WTC11 (cell line): ENCODE data around the gene ACVR1B. TPM values are rescaled to one million over a fixed set of nuclear protein-coding genes. Genes with fewer than 3 reads are reported as not detected.
"Not testable (repeated sequence)": the region's sequence is repeated elsewhere in the genome, so short reads cannot be mapped to it uniquely, and the experiment has no call there.

Experiments used
- ATAC-seq: fragments of 200-7000 bp; cut with Tn5 transposase; 2 replicates; pipeline ENCODE4 v1.10.0; 2021; ENCODE audit warnings: mild to moderate bottlenecking, moderate library complexity
- CTCF ChIA-PET: fragments of 300-600 bp; sonication (Branson Sonifier 250); formaldehyde crosslinking; loops from one replicate; lab custom pipeline; 2021; ENCODE audit warnings: antibody characterized with exemption; lab: Charles Lee
- POLR2A ChIA-PET: fragments of 350-600 bp; sonication (Branson Sonifier 250); formaldehyde crosslinking; loops from one replicate; lab custom pipeline; 2021; ENCODE audit warnings: antibody characterized with exemption; lab: Charles Lee
- DNase-seq: peaks from one replicate; pipeline ENCODE4 v3.0.0; 2021; ENCODE audit warnings: low spot score
- H3K27ac Mint-ChIP-seq: 2 replicates; pipeline ENCODE4 v1.8.0; 2021; ENCODE audit warnings: mixed read lengths
- H3K27me3 Mint-ChIP-seq: 2 replicates; pipeline ENCODE4 v1.8.0; 2021; ENCODE audit warnings: low read depth, mild to moderate bottlenecking, moderate library complexity, mixed read lengths
- H3K36me3 Mint-ChIP-seq: 2 replicates; pipeline ENCODE4 v1.8.0; 2021; ENCODE audit warnings: mixed read lengths
- H3K4me1 Mint-ChIP-seq: 2 replicates; pipeline ENCODE4 v1.8.0; 2022; ENCODE audit warnings: mixed read lengths
- H3K4me3 Mint-ChIP-seq: 2 replicates; pipeline ENCODE4 v1.8.0; 2021; ENCODE audit warnings: mild to moderate bottlenecking, moderate library complexity, mixed read lengths
- H3K9me3 Mint-ChIP-seq: 2 replicates; pipeline ENCODE4 v1.8.0; 2021; ENCODE audit warnings: mixed read lengths
- CDX4 ChIP-seq: fragments of 250-450 bp; sonication (Bioruptor Pico); IDR thresholded peaks from 2 replicates; pipeline ENCODE4 v1.9.0; 2021; ENCODE audit warnings: moderate library complexity, mild to moderate bottlenecking, inconsistent platforms, borderline replicate concordance
- CTCF ChIP-seq: fragments of 200-600 bp; IDR thresholded peaks from 2 replicates; pipeline ENCODE4 v1.8.0; 2022; ENCODE audit warnings: antibody characterized with exemption
- FOXP4 ChIP-seq: sonication (generic); formaldehyde crosslinking; IDR thresholded peaks from 2 replicates; pipeline ENCODE4 v1.8.0; 2022; ENCODE audit warnings: mild to moderate bottlenecking, missing genetic modification reagents
- GABPB1 ChIP-seq: sonication (generic); formaldehyde crosslinking; IDR thresholded peaks from 2 replicates; pipeline ENCODE4 v1.8.1; 2023; ENCODE audit warnings: mild to moderate bottlenecking, missing genetic modification reagents
- HMGA2 ChIP-seq: fragments of 250-450 bp; sonication (Bioruptor Pico); IDR thresholded peaks from 2 replicates; pipeline ENCODE4 v1.4.0; 2021; ENCODE audit warnings: mild to moderate bottlenecking, moderate library complexity
- IRF2 ChIP-seq: sonication (generic); formaldehyde crosslinking; IDR thresholded peaks from 2 replicates; pipeline ENCODE4 v1.8.0; 2022; ENCODE audit warnings: low read depth, missing genetic modification reagents, borderline replicate concordance
- KAT7 ChIP-seq: sonication (generic); formaldehyde crosslinking; IDR thresholded peaks from 2 replicates; pipeline ENCODE4 v1.8.1; 2023; ENCODE audit warnings: missing genetic modification reagents, mild to moderate bottlenecking, borderline replicate concordance
- MYBL2 ChIP-seq: sonication (generic); formaldehyde crosslinking; IDR thresholded peaks from 2 replicates; pipeline ENCODE4 v1.8.1; 2023; ENCODE audit warnings: mild to moderate bottlenecking, moderate library complexity, missing genetic modification reagents
- NR2C2 ChIP-seq: sonication (generic); formaldehyde crosslinking; IDR thresholded peaks from 2 replicates; pipeline ENCODE4 v1.8.0; 2022; ENCODE audit warnings: mild to moderate bottlenecking, missing genetic modification reagents
- OVOL2 ChIP-seq: fragments of 250-450 bp; sonication (Bioruptor Pico); IDR thresholded peaks from 2 replicates; pipeline ENCODE4 v1.9.0; 2021; ENCODE audit warnings: mild to moderate bottlenecking, borderline replicate concordance
- RORB ChIP-seq: fragments of 250-450 bp; sonication (Bioruptor Pico); IDR thresholded peaks from 2 replicates; pipeline ENCODE4 v1.9.0; 2021; ENCODE audit warnings: mild to moderate bottlenecking
- SP1 ChIP-seq: sonication (generic); formaldehyde crosslinking; conservative IDR thresholded peaks from 2 replicates; pipeline ENCODE4 v1.8.1; 2022; ENCODE audit warnings: missing genetic modification reagents
- TP53 ChIP-seq: sonication (generic); formaldehyde crosslinking; IDR thresholded peaks from 2 replicates; pipeline ENCODE4 v1.8.1; 2023; ENCODE audit warnings: mild to moderate bottlenecking, missing genetic modification reagents
- ZNF232 ChIP-seq: sonication (generic); formaldehyde crosslinking; IDR thresholded peaks from 2 replicates; pipeline ENCODE4 v1.8.0; 2022; ENCODE audit warnings: mild to moderate bottlenecking, missing genetic modification reagents
- ZNF281 ChIP-seq: sonication (generic); formaldehyde crosslinking; IDR thresholded peaks from 2 replicates; pipeline ENCODE4 v1.8.0; 2023; ENCODE audit warnings: mild to moderate bottlenecking, missing genetic modification reagents
- total RNA-seq: library from RNA; stranded (reverse); gene quantifications from 3 replicates; pipeline ENCODE4 v1.2.3, GENCODE V29; 2021

ACVR1B gene
- total RNA-seq, 1 experiment from 2014 or later: 24.1 TPM

GRCh38 chr12:51976376-51977160 is 25.1 kb downstream of the ACVR1B start (continued):
- TF ChIP-seq ZNF281: no peak
- no peak for TF ChIP-seq GABPB1 (CRISPR knock-in tag)
- TF ChIP-seq OVOL2 (CRISPR knock-in tag): no peak

- ChIA-PET POLR2A (no interaction called here), CTCF (interaction anchor here (0.7 to 2.9 kb wide), 10 partner anchors 16 to 82 kb away, joined by 3 to 12 read pairs (median 6); no protein-coding TSS in a partner anchor)
- no peaks in the 10 kb centered on the region for H3K27me3 Mint-ChIP-seq
- no peak overlapping the region for H3K27ac Mint-ChIP-seq
- H3K36me3 Mint-ChIP-seq: peaks cover 43% of the 10 kb centered on the region
- H3K4me3 Mint-ChIP-seq: no peak overlapping the region
- H3K9me3 Mint-ChIP-seq: no peaks in the 10 kb centered on the region
- TF ChIP-seq SP1 (CRISPR knock-in tag): no peak
- TF ChIP-seq MYBL2 (CRISPR knock-in tag): no peak
- TF ChIP-seq IRF2 (CRISPR knock-in tag): no peak
- no peak for TF ChIP-seq FOXP4 (CRISPR knock-in tag)
- TF ChIP-seq TP53 (CRISPR knock-in tag): no peak
- no peak for TF ChIP-seq GABPB1 (CRISPR knock-in tag)
- no peak for TF ChIP-seq HMGA2 (CRISPR knock-in tag)
- TF ChIP-seq ZNF232 (CRISPR knock-in tag): no peak
- no peak for TF ChIP-seq KAT7
- no peak for TF ChIP-seq RORB
- TF ChIP-seq CDX4 (CRISPR knock-in tag): no peak
- no peak for ATAC-seq
- peaks cover 19% of the 10 kb centered on the region for H3K4me1 Mint-ChIP-seq
- no peak for DNase-seq
These were observed 25.8 kb downstream of the ACVR1B start for GRCh38 chr12:51977320-51977753.

GRCh38 chr12:51979306-51979705 is 27.8 kb downstream of the ACVR1B start:
- peaks cover 51% of the 10 kb centered on the region for H3K36me3 Mint-ChIP-seq
- ATAC-seq, H3K4me1 Mint-ChIP-seq: not testable (repeated sequence)

GRCh38 chr12:51980051-51980808 is 28.7 kb downstream of the ACVR1B start:
- peaks cover 52% of the 10 kb centered on the region for H3K36me3 Mint-ChIP-seq
- TF ChIP-seq CTCF: peak; percentile 84
- TF ChIP-seq NR2C2 (CRISPR knock-in tag): no peak
- H3K4me3 Mint-ChIP-seq: no peak overlapping the region
- H3K4me1 Mint-ChIP-seq: no peaks in the 10 kb centered on the region; the same call in 1 of the 2 replicates
- peak; percentile 68 for DNase-seq
- H3K9me3 Mint-ChIP-seq: no peaks in the 10 kb centered on the region
- no peak overlapping the region for H3K27ac Mint-ChIP-seq
- H3K27me3 Mint-ChIP-seq: no peaks in the 10 kb centered on the region
- peak; percentile 96 for ATAC-seq
- CTCF ChIA-PET: interaction anchor here (0.6 to 38.0 kb wide), 9 partner anchors 9 to 92 kb away, joined by 3 to 1431 read pairs (median 5); partner anchors contain the start of gene ANKRD33
- POLR2A ChIA-PET: no interaction called here

More at GRCh38 chr12:51979306-51979705, 27.8 kb downstream of the ACVR1B start:
- H3K27ac Mint-ChIP-seq, H3K27me3 Mint-ChIP-seq, H3K9me3 Mint-ChIP-seq, DNase-seq, POLR2A ChIA-PET, CTCF ChIA-PET, H3K4me3 Mint-ChIP-seq: not testable (repeated sequence)
